ENCODE results near the gene ALX1. TPM values are rescaled to one million over a fixed set of nuclear protein-coding genes. Genes with fewer than 3 reads are reported as not detected.

Gene ALX1
- total RNA-seq, 2 experiments from 2014 or later, result not detected

DNA sequence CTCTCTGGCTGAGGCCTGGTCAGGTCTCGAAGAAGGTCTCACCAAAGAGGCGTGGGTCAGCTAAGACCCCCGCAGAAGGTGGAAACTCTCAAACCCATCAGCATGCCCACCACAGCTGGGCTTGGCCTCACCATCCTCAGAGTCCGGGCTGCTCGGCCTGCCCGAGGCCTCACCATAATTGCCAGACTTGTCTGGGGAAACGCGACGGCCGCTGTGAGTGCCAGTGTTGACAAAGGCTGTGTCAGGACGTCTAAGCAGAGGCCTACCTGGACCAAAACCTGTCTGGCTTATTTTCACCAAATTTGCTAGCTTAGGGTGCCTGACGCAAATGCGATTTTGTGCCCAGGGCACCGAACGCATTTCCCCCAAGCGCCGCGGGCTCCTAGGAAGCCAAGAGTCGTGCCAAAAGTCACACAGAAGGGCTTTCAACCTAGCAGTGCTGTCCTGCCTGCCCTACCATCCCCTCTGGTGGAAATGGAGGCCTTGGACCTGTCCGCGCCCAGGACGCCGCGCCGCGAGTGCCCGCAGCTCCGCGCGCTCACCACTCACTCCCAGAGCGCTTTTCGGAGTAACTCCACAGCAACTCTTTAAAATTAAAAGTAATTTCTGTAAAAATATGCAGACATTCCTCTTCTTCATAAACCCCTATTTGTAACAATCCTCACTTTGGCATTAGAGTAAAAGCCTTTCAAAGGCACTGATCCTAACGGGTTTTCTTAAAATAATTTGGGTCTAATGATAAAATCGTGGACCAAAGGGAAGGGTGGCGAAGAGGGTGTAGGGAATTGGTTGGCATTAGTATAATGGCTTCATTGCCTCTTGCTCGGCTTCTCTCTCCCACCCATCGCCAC is 1.2 kb upstream of the ALX1 start:
- Mint-ChIP-seq H3K27ac (no peak overlapping the region), H3K4me1 (peaks cover 8% of the 10 kb centered on the region), H3K9me3 (peaks cover 1% of the 10 kb centered on the region), H3K36me3 (no peaks in the 10 kb centered on the region), H3K4me3 (no peak overlapping the region), H3K27me3 (peaks cover 70% of the 10 kb centered on the region)
- POLR2A ChIA-PET, result no interaction called here
- ATAC-seq (ENCODE audit: low read depth), result no peak
- DNase-seq, result no peak

DNA sequence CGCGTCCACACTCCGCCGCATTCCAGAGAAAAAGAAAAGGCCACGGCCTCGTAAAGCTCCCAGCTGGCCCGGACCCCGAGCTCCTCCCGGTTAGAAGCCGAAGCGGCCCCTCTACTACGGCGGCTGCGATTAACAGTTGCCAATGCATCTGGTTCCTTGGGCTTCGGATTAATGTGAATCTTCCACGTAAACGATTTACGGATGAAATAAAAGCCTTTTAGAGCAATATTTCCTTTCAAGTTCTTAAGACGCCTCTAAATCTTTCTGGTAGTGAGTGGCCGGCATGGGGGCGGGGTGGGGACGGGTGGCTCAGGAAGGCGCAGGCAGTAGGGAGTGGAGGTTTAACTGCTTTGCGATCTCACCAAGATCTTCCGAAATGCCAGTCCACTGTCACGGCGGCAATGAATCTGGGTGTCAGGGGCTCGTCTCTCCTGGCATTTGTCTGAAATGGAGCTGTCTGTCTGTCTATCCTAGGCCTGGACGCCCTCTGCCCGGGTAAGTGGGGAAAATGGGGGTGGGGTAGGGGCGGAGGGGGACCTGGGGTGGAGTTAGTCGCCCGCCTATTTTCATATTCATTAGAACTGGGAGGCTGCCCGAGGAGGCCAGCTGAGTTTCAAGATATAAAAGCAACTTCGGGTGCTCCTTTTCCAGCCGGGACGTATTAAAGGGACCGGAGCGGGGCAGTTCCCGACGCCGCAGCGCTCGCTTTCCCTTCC is 413 bp upstream of the ALX1 start:
- Mint-ChIP-seq H3K9me3 (peaks cover 1% of the 10 kb centered on the region), H3K27me3 (peaks cover 63% of the 10 kb centered on the region), H3K4me1 (peaks cover 8% of the 10 kb centered on the region), H3K4me3 (peak overlapping the region; percentile 22), H3K36me3 (no peaks in the 10 kb centered on the region), H3K27ac (no peak overlapping the region)
- POLR2A ChIA-PET, result no interaction called here
- ATAC-seq (ENCODE audit: low read depth) (no peak), DNase-seq (peak; percentile 25)

DNA sequence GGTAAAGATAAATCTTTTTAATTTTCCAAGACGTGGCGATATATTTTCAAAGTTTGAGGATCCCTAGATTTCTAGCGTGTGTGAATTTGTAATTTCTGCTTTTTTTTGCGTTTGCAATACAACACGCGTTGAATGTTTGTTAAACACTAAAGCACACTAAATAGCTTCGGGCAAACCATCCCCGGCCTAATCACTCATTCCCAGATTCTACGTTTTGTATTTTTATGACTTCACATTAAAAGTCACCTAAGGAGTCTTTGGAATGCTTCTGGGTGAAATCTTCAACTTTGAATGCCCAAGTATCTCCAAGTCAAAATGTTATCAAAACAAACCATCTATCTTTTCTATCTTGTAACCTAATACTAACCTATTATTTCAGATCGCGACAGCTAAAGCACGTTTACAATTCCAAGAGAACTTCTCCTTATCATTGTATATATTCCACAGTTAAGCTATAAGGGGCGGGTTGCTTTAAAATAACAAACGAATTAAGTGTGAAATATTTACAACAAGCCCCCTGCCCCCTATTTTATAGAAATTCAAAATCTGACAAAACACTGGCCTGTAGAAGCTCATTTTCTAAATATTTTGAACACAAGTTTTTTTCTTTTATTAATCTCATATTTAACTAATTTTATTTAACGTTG is 1.1 kb downstream of the ALX1 start:
- Mint-ChIP-seq H3K27me3 (peaks cover 56% of the 10 kb centered on the region), H3K27ac (no peak overlapping the region), H3K9me3 (peaks cover 1% of the 10 kb centered on the region), H3K36me3 (no peaks in the 10 kb centered on the region), H3K4me1 (peaks cover 8% of the 10 kb centered on the region), H3K4me3 (peak overlapping the region; percentile 58)
- DNase-seq, result no peak
- POLR2A ChIA-PET, result no interaction called here
- ATAC-seq (ENCODE audit: low read depth), result no peak

DNA sequence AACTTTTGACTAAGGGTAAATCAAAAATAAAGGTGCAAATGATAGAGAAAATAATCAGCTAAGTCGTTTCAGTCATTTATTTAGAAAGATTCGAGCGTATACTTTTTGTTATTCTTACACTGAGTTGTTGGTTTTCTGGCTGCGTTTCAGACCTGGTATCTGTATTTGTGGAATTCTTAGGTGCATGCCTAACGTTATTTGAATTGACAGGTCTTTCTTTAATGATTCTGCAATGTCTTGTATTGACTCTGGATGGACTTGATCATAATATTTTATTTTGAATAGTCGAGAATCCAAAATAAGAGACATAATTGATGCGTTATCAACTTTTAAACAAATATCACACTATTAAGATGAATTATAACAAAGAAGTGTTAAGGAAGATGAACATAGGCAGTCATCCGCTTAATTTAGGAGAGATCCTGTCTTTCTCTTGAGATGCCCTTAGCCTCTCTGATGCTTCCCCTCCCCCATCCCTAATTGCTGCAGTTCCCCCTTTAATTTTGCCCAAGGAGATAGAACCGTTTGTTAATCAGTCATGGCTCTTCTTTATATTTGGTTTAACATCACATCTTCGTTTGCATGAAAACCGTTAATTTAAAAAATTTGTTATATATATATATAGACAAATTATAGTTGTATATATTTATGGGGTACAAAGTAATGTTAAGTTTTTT is 1.8 kb downstream of the ALX1 start:
- DNase-seq, result no peak
- ATAC-seq (ENCODE audit: low read depth), result no peak
- Mint-ChIP-seq H3K27ac (no peak overlapping the region), H3K9me3 (peaks cover 1% of the 10 kb centered on the region), H3K27me3 (peaks cover 51% of the 10 kb centered on the region), H3K36me3 (no peaks in the 10 kb centered on the region), H3K4me1 (peaks cover 8% of the 10 kb centered on the region), H3K4me3 (no peak overlapping the region)
- POLR2A ChIA-PET, result no interaction called here

DNA sequence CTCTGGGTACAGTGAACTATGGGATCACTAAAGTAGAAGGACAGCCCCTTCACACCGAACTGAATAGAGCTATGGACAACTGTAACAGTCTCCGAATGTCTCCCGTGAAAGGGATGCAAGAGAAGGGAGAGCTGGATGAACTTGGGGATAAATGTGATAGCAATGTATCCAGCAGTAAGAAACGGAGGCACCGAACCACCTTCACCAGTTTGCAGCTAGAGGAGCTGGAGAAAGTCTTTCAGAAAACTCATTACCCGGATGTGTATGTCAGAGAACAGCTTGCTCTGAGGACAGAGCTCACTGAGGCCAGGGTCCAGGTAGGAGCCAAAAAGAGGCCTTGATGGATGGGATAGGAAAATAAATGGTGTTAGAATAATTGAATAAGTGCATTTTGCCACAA is 3.5 kb downstream of the ALX1 start:
- no peak for ATAC-seq (ENCODE audit: low read depth)
- Mint-ChIP-seq H3K4me1 (peaks cover 8% of the 10 kb centered on the region), H3K27me3 (peaks cover 37% of the 10 kb centered on the region), H3K27ac (no peak overlapping the region), H3K36me3 (no peaks in the 10 kb centered on the region), H3K4me3 (no peak overlapping the region), H3K9me3 (no peaks in the 10 kb centered on the region)
- POLR2A ChIA-PET, result no interaction called here
- no peak for DNase-seq

DNA sequence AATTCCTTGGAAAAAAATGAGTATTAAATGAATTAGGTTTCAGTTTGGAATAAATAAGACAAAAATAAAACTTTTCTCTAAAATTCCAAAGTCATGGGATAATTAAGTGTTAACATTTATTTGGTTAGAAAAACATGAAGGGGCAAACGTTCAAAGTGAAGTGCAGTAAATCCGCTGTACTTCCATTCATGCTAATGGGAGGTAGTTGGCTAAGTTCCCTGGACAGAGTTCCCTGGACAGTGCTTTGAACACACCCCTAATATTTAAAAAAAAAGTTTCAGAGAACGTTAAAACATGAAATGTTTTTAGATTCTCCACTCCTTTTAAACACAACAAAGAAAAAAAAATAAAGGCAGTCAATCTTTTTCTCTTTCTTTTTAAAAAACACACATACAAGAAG is 16.3 kb downstream of the ALX1 start:
- Mint-ChIP-seq H3K9me3 (no peaks in the 10 kb centered on the region), H3K27ac (no peak overlapping the region), H3K27me3 (no peaks in the 10 kb centered on the region), H3K4me3 (no peak overlapping the region), H3K4me1 (peaks cover 3% of the 10 kb centered on the region), H3K36me3 (no peaks in the 10 kb centered on the region)
- no peak for ATAC-seq (ENCODE audit: low read depth)
- POLR2A ChIA-PET, result no interaction called here
- no peak for DNase-seq

DNA sequence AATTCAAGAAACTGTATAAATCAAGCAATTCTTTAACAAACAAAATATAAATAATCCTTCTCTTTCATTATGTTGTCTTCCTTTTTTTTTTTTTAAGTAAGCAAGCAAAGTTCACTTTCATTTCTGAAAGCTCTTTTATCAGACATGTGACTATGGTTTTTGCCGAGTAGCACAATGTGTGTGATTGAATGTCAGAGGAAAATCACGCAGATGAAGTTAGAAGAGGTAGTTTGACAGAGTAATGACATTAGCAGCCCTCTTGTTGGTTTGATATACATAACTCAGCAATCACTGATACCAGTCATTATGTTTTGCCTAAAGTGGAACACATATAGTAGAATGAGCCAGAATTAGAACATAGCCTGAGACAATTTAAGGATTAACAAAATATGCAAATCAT is 19.0 kb downstream of the ALX1 start:
- no peak overlapping the region for H3K27ac Mint-ChIP-seq
- POLR2A ChIA-PET, result no interaction called here

DNA sequence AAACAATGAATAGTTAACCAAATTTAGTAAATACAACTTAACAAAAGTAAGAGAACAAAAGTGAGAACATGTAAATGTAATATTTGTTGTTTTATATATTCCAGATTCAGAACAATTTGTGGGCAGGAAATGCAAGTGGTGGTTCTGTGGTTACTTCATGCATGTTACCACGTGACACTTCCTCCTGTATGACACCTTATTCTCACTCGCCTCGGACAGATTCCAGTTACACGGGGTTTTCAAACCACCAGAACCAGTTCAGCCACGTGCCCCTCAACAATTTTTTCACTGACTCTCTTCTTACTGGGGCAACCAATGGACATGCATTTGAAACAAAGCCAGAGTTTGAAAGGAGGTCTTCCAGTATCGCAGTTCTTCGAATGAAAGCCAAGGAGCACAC is 21.0 kb downstream of the ALX1 start:
- POLR2A ChIA-PET, result no interaction called here
- DNase-seq (no peak), ATAC-seq (ENCODE audit: low read depth) (no peak)
- Mint-ChIP-seq H3K27me3 (no peaks in the 10 kb centered on the region), H3K4me1 (peaks cover 3% of the 10 kb centered on the region), H3K36me3 (no peaks in the 10 kb centered on the region), H3K9me3 (no peaks in the 10 kb centered on the region), H3K4me3 (no peak overlapping the region), H3K27ac (no peak overlapping the region)

More for the DNA sequence above, 19.0 kb downstream of the ALX1 start:
- DNase-seq (no peak), ATAC-seq (ENCODE audit: low read depth) (no peak)
- H3K4me3 Mint-ChIP-seq, result no peak overlapping the region
- H3K4me1 Mint-ChIP-seq, result peaks cover 3% of the 10 kb centered on the region
- no peaks in the 10 kb centered on the region for H3K9me3 Mint-ChIP-seq
- no peaks in the 10 kb centered on the region for H3K27me3 Mint-ChIP-seq
- no peaks in the 10 kb centered on the region for H3K36me3 Mint-ChIP-seq

DNA sequence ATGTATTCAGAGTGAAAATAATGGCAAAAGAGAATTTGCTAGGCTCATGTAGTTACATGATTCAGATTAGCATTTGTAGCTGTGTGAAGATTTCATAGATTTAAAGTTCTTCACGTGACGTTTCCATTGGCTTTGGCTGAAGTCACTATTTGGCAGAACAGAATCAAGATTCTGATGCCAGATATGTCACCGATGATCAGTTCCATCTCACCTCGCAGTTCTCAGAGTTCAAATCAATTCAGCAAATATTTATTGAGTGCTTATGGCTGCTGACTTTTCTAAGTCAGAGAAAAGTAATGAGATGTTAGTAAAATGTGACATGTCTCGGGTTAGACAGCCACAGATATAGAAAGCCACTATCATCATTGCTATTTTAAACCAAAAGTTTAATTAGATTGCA is 28.4 kb downstream of the ALX1 start:
- DNase-seq (no peak), ATAC-seq (ENCODE audit: low read depth) (no peak)
- POLR2A ChIA-PET, result no interaction called here
- Mint-ChIP-seq H3K27me3 (no peaks in the 10 kb centered on the region), H3K4me1 (no peaks in the 10 kb centered on the region), H3K9me3 (no peaks in the 10 kb centered on the region), H3K27ac (no peak overlapping the region), H3K36me3 (no peaks in the 10 kb centered on the region), H3K4me3 (no peak overlapping the region)

DNA sequence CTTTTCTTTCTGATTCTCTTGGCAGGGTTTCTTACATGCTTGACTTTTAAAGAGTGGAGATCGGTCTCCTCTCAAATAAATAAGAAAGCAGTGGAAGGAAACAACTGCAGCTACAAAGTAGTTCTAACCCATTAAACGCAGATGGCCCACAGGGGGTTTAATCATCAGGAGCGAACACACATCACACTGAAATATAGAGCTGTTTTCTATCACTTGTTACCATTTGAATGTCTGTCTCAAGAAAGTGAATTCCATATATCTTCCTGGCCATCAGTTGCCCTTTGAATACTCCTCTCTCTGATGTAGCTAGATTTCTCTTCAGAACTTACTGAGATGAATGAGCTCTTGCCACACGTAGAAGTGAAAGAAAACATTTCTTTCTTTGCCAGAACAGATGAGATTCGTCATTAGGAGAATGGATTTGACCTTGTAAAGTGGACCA is 29.1 kb downstream of the ALX1 start:
- Mint-ChIP-seq H3K4me1 (no peaks in the 10 kb centered on the region), H3K27ac (no peak overlapping the region), H3K36me3 (no peaks in the 10 kb centered on the region), H3K4me3 (no peak overlapping the region), H3K27me3 (no peaks in the 10 kb centered on the region), H3K9me3 (no peaks in the 10 kb centered on the region)
- POLR2A ChIA-PET, result no interaction called here
- DNase-seq (no peak), ATAC-seq (ENCODE audit: low read depth) (no peak)

DNA sequence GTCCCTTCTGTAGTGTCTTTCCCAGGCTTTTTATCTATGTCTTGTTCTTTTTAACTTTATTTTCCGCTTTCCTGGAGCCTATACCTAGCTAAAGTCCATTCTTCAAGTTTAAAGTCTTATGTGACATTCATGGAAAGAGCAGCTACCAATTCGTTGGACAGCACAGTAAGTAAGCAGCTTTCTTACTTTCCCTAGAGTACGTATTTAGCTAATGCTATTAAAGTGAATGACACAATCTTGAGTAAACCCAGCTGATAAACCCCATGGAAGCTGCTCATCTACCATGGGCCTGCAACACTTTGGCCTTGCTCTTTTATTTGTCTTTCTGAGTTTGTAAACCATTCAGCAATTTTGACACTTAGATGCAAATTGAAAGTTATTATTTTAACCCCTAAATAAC is 30.0 kb downstream of the ALX1 start:
- no peak for ATAC-seq (ENCODE audit: low read depth)
- H3K36me3 Mint-ChIP-seq, result no peaks in the 10 kb centered on the region
- H3K27ac Mint-ChIP-seq, result no peak overlapping the region
- no peak overlapping the region for H3K4me3 Mint-ChIP-seq
- no peaks in the 10 kb centered on the region for H3K4me1 Mint-ChIP-seq
- H3K27me3 Mint-ChIP-seq, result no peaks in the 10 kb centered on the region
- POLR2A ChIA-PET, result no interaction called here
- no peak for DNase-seq
- no peaks in the 10 kb centered on the region for H3K9me3 Mint-ChIP-seq

DNA sequence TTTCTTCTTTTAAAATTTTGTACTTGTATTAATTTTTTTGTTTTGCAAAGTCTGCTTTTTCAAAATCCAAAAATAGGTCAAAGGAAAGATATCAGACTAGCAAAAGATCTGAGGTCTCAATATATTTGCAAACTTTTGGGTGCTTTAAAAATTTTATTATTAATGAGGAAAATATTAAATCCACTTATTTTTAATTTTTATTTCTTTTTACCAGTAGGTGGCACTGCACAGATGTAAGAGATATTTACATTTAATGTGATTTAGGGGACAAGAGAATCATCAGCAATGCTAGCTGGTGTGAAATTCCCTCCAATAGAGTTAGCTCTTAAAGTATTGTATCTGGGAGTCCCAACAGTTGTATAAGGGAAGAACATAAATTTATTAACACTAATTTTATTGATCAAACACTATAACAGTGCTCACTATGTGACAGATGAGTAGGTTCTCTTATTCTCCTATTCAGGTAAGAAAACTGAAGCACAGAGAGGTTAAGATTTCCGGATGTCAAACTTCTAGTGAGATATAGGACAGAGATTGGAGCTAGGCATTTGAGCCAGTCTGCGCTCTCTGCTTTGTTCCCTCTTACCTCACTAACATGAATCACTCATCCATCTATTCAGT is 30.5 kb downstream of the ALX1 start:
- no peak for ATAC-seq (ENCODE audit: low read depth)
- Mint-ChIP-seq H3K9me3 (no peaks in the 10 kb centered on the region), H3K4me1 (no peaks in the 10 kb centered on the region), H3K4me3 (no peak overlapping the region), H3K27ac (no peak overlapping the region), H3K36me3 (no peaks in the 10 kb centered on the region), H3K27me3 (no peaks in the 10 kb centered on the region)
- POLR2A ChIA-PET, result no interaction called here
- DNase-seq, result no peak
